ENCODE data around the gene WDR53. TPM values are rescaled to one million over a fixed set of nuclear protein-coding genes. Genes with fewer than 3 reads are reported as not detected.

Gene WDR53
- total RNA-seq, 1 experiment from 2014 or later = 17.8 TPM

GRCh38 chr3:196608693-196609092, 40.3 kb upstream of the WDR53 start:
- CTCF ChIA-PET = interaction anchor here (1.0 to 1.5 kb wide), 3 partner anchors 10 to 333 kb away, joined by 4 to 11 read pairs (median 4); no protein-coding TSS in a partner anchor
- BruUV-seq (replicated peaks) = no TSS peak
- POLR2A ChIA-PET = no interaction called here
- no peak for DNase-seq
- Histone ChIP-seq H3K4me3 (ENCODE audit: low read depth, low read length) (no peak overlapping the region), H3K36me3 (ENCODE audit: control insufficient read depth, insufficient read depth, low read length) (no peaks in the 10 kb centered on the region), H3K27me3 (replicated peaks; ENCODE audit: control insufficient read depth, insufficient read depth, low read length) (no peaks in the 10 kb centered on the region), H3K9me3 (no peaks in the 10 kb centered on the region), H3K4me1 (peaks cover 17% of the 10 kb centered on the region)
- no peak for TF ChIP-seq CTCF (IDR thresholded peaks at IDR 0.05; ENCODE audit: insufficient read depth in 1 of 2, low read depth in 1 of 2, low read length in 1 of 2, severe bottlenecking in 1 of 2, unreplicated experiment in 1 of 2)
- no peaks in the 10 kb centered on the region for H3K27me3 Mint-ChIP-seq (ENCODE audit: insufficient read depth, unreplicated experiment)
- intact Hi-C loops (cut with micrococcal nuclease; ENCODE audit: unreplicated experiment) = loop anchor here (1.0 kb wide), 3 partner anchors 24 to 333 kb away; no protein-coding TSS in a partner anchor
- H3K9me3 Mint-ChIP-seq (ENCODE audit: unreplicated experiment) = no peaks in the 10 kb centered on the region
- peak overlapping the region; percentile 37 for H3K27ac Mint-ChIP-seq (ENCODE audit: unreplicated experiment)
- no peaks in the 10 kb centered on the region for H3K36me3 Mint-ChIP-seq (ENCODE audit: insufficient read depth, unreplicated experiment)
- peaks cover 6% of the 10 kb centered on the region for H3K4me1 Mint-ChIP-seq (ENCODE audit: low read depth, unreplicated experiment)
- no peak overlapping the region for H3K4me3 Mint-ChIP-seq (ENCODE audit: unreplicated experiment)

GRCh38 chr3:196604548-196604947, 36.2 kb upstream of the WDR53 start:
- no TSS peak for BruUV-seq (replicated peaks)
- no peaks in the 10 kb centered on the region for H3K27me3 ChIP-seq (replicated peaks; ENCODE audit: control insufficient read depth, insufficient read depth, low read length)
- no peaks in the 10 kb centered on the region for H3K27me3 Mint-ChIP-seq (ENCODE audit: insufficient read depth, unreplicated experiment)
- ChIA-PET CTCF (no interaction called here), POLR2A (no interaction called here)
- H3K4me1 Mint-ChIP-seq (ENCODE audit: low read depth, unreplicated experiment) = peaks cover 2% of the 10 kb centered on the region
- no peaks in the 10 kb centered on the region for H3K36me3 ChIP-seq (ENCODE audit: control insufficient read depth, insufficient read depth, low read length)
- no peaks in the 10 kb centered on the region for H3K36me3 Mint-ChIP-seq (ENCODE audit: insufficient read depth, unreplicated experiment)
- no peak overlapping the region for H3K4me3 Mint-ChIP-seq (ENCODE audit: unreplicated experiment)
- no peak for TF ChIP-seq CTCF (IDR thresholded peaks at IDR 0.05; ENCODE audit: insufficient read depth in 1 of 2, low read depth in 1 of 2, low read length in 1 of 2, severe bottlenecking in 1 of 2, unreplicated experiment in 1 of 2)
- no peaks in the 10 kb centered on the region for H3K9me3 Mint-ChIP-seq (ENCODE audit: unreplicated experiment)
- intact Hi-C loops (cut with micrococcal nuclease; ENCODE audit: unreplicated experiment) = no loop called here
- no peak overlapping the region for H3K4me3 ChIP-seq (ENCODE audit: low read depth, low read length)
- no peak overlapping the region for H3K27ac Mint-ChIP-seq (ENCODE audit: unreplicated experiment)
- H3K9me3 ChIP-seq = no peaks in the 10 kb centered on the region
- no peak for DNase-seq
- peaks cover 2% of the 10 kb centered on the region; the same call in 1 of the 2 replicates for H3K4me1 ChIP-seq

DNA sequence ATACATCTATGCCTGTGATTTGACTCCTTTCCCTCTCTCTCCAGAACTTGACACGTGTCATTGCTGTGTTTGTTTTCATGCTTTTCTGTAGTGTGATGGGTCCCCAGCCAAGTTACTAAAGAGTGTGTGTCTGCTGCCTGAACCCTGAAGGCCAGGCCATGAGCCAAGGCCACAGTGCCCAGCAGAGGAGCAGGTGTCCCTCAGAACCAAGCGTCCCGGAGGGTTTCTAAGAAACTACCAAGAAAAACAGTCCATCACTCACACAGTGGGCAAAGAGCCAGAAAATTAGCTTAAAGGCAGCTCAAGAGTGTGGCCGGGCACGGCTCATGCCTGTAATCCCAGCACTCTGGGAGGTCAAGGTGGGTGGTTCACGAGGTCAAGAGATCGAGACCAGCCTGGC, 35.3 kb upstream of the WDR53 start:
- Histone ChIP-seq H3K4me1 (no peaks in the 10 kb centered on the region), H3K9me3 (no peaks in the 10 kb centered on the region), H3K27me3 (replicated peaks; ENCODE audit: control insufficient read depth, insufficient read depth, low read length) (no peaks in the 10 kb centered on the region), H3K36me3 (ENCODE audit: control insufficient read depth, insufficient read depth, low read length) (no peaks in the 10 kb centered on the region), H3K4me3 (ENCODE audit: low read depth, low read length) (no peak overlapping the region)
- no peak for TF ChIP-seq CTCF (IDR thresholded peaks at IDR 0.05; ENCODE audit: insufficient read depth in 1 of 2, low read depth in 1 of 2, low read length in 1 of 2, severe bottlenecking in 1 of 2, unreplicated experiment in 1 of 2)
- Mint-ChIP-seq H3K9me3 (ENCODE audit: unreplicated experiment) (no peaks in the 10 kb centered on the region), H3K36me3 (ENCODE audit: insufficient read depth, unreplicated experiment) (no peaks in the 10 kb centered on the region), H3K27ac (ENCODE audit: unreplicated experiment) (no peak overlapping the region), H3K4me3 (ENCODE audit: unreplicated experiment) (no peak overlapping the region), H3K4me1 (ENCODE audit: low read depth, unreplicated experiment) (no peaks in the 10 kb centered on the region), H3K27me3 (ENCODE audit: insufficient read depth, unreplicated experiment) (no peaks in the 10 kb centered on the region)
- no peak for DNase-seq
- POLR2A ChIA-PET = no interaction called here
- intact Hi-C loops (cut with micrococcal nuclease; ENCODE audit: unreplicated experiment) = no loop called here
- CTCF ChIA-PET = no interaction called here
- no TSS peak for BruUV-seq (replicated peaks)
